Fibroblast of skin of back (primary cell): ENCODE measurements around the gene CERKL.

Experiments used
- DNase-seq: peaks from one replicate; pipeline ENCODE4 v3.0.0-alpha.2; 2013

Gene CERKL

DNA sequence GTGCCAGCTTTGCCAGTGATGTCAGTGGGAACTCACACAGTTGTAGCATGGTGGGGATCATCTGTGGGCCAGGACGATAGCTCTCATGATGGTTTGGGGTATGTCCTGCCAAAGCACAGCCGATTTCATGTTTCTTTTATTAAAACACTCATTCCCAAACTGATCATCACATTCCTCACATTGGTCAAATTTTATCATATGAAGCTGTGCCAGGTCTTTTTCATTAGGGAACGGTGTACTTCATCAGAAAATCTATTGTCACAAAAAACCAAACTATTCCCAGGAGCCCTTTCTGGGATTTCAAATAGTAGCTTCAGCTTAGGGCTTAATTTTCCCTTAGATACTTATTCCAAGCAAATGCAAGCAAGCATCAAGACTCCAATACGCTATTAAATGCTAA is 157.7 kb downstream of the CERKL start:
- DNase-seq, result no peak
